WTC11 (cell line): Measurements from ENCODE around the gene CDV3.

Experiments used
- CTCF ChIP-seq: fragments of 200-600 bp; IDR thresholded peaks from 2 replicates; pipeline ENCODE4 v1.8.0; 2022; ENCODE audit warnings: antibody characterized with exemption
- TCF7 ChIP-seq: sonication (generic); formaldehyde crosslinking; IDR thresholded peaks from 2 replicates; pipeline ENCODE4 v1.8.0; 2022; ENCODE audit warnings: mild to moderate bottlenecking, low read depth, missing genetic modification reagents, moderate library complexity
- USF1 ChIP-seq: sonication (generic); formaldehyde crosslinking; IDR thresholded peaks from 2 replicates; pipeline ENCODE4 v1.8.0; 2022; ENCODE audit warnings: mild to moderate bottlenecking, missing genetic modification reagents
- ZBTB21 ChIP-seq: sonication (generic); formaldehyde crosslinking; IDR thresholded peaks from 2 replicates; pipeline ENCODE4 v1.8.1; 2023; ENCODE audit warnings: mild to moderate bottlenecking, missing genetic modification reagents, borderline replicate concordance

GRCh38 chr3:133570139-133570936 is 3.1 kb upstream of the CDV3 start:
- no peak for TF ChIP-seq CTCF
- TF ChIP-seq TCF7 (CRISPR knock-in tag), result no peak
- TF ChIP-seq ZBTB21 (CRISPR knock-in tag), result no peak
- TF ChIP-seq USF1 (CRISPR knock-in tag), result no peak
